Osteocyte (in vitro differentiated cells): ENCODE measurements around the gene GARIN5B. TPM values are rescaled to one million over a fixed set of nuclear protein-coding genes. Genes with fewer than 3 reads are reported as not detected.

Experiments used
- DNase-seq: peaks from one replicate; pipeline ENCODE4 v3.0.0; 2021; ENCODE audit warnings: mixed read lengths; ENCODE audit not compliant: unreplicated experiment; ENCODE audit errors: extremely low spot score
- H3K27ac Mint-ChIP-seq: one replicate; pipeline ENCODE4 v1.8.0; 2021; ENCODE audit warnings: mild to moderate bottlenecking, mixed read lengths; ENCODE audit not compliant: unreplicated experiment
- H3K27me3 Mint-ChIP-seq: one replicate; pipeline ENCODE4 v1.8.0; 2021; ENCODE audit warnings: mixed read lengths; ENCODE audit not compliant: unreplicated experiment
- H3K36me3 Mint-ChIP-seq: one replicate; pipeline ENCODE4 v1.8.0; 2021; ENCODE audit warnings: mixed read lengths; ENCODE audit not compliant: unreplicated experiment
- H3K4me1 Mint-ChIP-seq: one replicate; pipeline ENCODE4 v1.8.0; 2021; ENCODE audit warnings: mixed read lengths; ENCODE audit not compliant: unreplicated experiment
- H3K4me3 Mint-ChIP-seq: one replicate; pipeline ENCODE4 v1.8.0; 2021; ENCODE audit warnings: mild to moderate bottlenecking, moderate library complexity, mixed read lengths; ENCODE audit not compliant: unreplicated experiment
- H3K9me3 Mint-ChIP-seq: one replicate; pipeline ENCODE4 v1.8.0; 2021; ENCODE audit warnings: mixed read lengths; ENCODE audit not compliant: unreplicated experiment
- CTCF ChIP-seq: fragments of 200-600 bp; sonication (generic); IDR thresholded peaks from 2 replicates; pipeline ENCODE4 v1.5.0; 2021; ENCODE audit warnings: antibody characterized with exemption, mild to moderate bottlenecking, moderate library complexity
- total RNA-seq: library from RNA; stranded (reverse); gene quantifications from 2 replicates; pipeline ENCODE4 v1.2.1, GENCODE V29; 2021

The GARIN5B gene
- total RNA-seq, 1 donor from 2014 or later = not detected

GRCh38 chr19:55311797-55312196 is 51.3 kb downstream of the GARIN5B start:
- H3K4me1 Mint-ChIP-seq = no peaks in the 10 kb centered on the region
- DNase-seq = no peak
- H3K4me3 Mint-ChIP-seq = no peak overlapping the region
- peaks cover 13% of the 10 kb centered on the region for H3K36me3 Mint-ChIP-seq
- H3K27ac Mint-ChIP-seq = no peak overlapping the region
- no peaks in the 10 kb centered on the region for H3K9me3 Mint-ChIP-seq
- no peaks in the 10 kb centered on the region for H3K27me3 Mint-ChIP-seq
- no peak for TF ChIP-seq CTCF

GRCh38 chr19:55311397-55311796 is 51.7 kb downstream of the GARIN5B start:
- no peak overlapping the region for H3K27ac Mint-ChIP-seq
- H3K4me3 Mint-ChIP-seq = no peak overlapping the region
- DNase-seq = no peak
- no peak for TF ChIP-seq CTCF
- H3K9me3 Mint-ChIP-seq = no peaks in the 10 kb centered on the region
- H3K36me3 Mint-ChIP-seq = peaks cover 13% of the 10 kb centered on the region
- no peaks in the 10 kb centered on the region for H3K4me1 Mint-ChIP-seq
- H3K27me3 Mint-ChIP-seq = no peaks in the 10 kb centered on the region

DNA sequence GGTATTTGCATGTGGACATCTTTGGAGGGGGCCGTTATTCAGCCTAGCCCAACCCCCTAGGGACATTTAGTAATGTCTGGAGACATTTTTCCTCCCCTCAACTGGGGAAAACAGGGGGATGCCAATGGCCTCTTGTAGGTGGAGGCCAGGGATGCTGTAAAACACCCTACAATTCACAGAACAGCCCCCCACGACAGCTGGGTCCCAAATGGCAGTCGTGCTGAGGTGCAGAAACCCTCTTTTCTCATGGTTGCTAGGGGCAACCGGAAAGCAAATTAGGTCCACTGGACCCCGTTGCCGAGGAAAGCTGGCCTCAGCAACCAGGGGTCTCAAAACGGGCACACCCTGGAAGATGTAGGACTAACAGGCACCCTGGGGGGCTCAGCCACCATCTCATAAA is 52.6 kb downstream of the GARIN5B start:
- DNase-seq = no peak
- no peak overlapping the region for H3K27ac Mint-ChIP-seq
- H3K9me3 Mint-ChIP-seq = no peaks in the 10 kb centered on the region
- peaks cover 13% of the 10 kb centered on the region for H3K36me3 Mint-ChIP-seq
- TF ChIP-seq CTCF = no peak
- no peak overlapping the region for H3K4me3 Mint-ChIP-seq
- no peaks in the 10 kb centered on the region for H3K4me1 Mint-ChIP-seq
- no peaks in the 10 kb centered on the region for H3K27me3 Mint-ChIP-seq

- H3K4me1 Mint-ChIP-seq = no peaks in the 10 kb centered on the region
- H3K27me3 Mint-ChIP-seq = no peaks in the 10 kb centered on the region
- no peak overlapping the region for H3K27ac Mint-ChIP-seq
- H3K4me3 Mint-ChIP-seq = no peak overlapping the region
- DNase-seq = no peak
- H3K9me3 Mint-ChIP-seq = no peaks in the 10 kb centered on the region
- TF ChIP-seq CTCF = no peak
- H3K36me3 Mint-ChIP-seq = peaks cover 16% of the 10 kb centered on the region
These were observed 53.6 kb downstream of the GARIN5B start for GRCh38 chr19:55309448-55309847.

DNA sequence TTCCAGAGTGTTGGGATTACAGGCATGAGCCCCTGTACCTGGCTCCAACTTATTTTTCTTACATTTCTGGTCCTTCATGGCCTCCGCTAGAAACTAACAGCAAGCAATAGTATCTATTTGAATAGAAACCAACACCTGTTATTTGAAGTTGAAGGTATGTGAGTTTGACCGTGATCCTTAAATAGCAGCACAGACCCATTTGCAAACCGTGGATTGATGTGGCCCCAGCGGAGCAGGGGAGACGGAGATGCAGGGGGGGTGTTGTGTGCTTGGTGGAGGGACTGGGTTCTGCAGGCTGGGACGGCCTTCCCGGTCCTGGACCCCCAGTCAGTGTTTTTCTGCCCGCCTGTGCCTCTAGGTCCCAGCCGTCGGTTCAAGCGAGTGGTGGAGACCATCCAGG is 54.8 kb downstream of the GARIN5B start:
- no peak overlapping the region for H3K27ac Mint-ChIP-seq
- H3K36me3 Mint-ChIP-seq = peaks cover 16% of the 10 kb centered on the region
- H3K4me1 Mint-ChIP-seq = no peaks in the 10 kb centered on the region
- no peaks in the 10 kb centered on the region for H3K27me3 Mint-ChIP-seq
- H3K4me3 Mint-ChIP-seq = no peak overlapping the region
- TF ChIP-seq CTCF = no peak
- H3K9me3 Mint-ChIP-seq = no peaks in the 10 kb centered on the region
- DNase-seq = no peak
